ENCODE results near the gene FNIP2. TPM values are rescaled to one million over a fixed set of nuclear protein-coding genes. Genes with fewer than 3 reads are reported as not detected.

FNIP2 gene
- total RNA-seq, 6 experiments from 2014 or later = 14.1 to 22.2 (median 18.2) TPM

- H3K27ac Mint-ChIP-seq = no peak overlapping the region
- peaks cover 12% of the 10 kb centered on the region for H3K36me3 Mint-ChIP-seq (ENCODE audit: low read depth)
- H3K4me1 Mint-ChIP-seq (ENCODE audit: low read depth) = no peaks in the 10 kb centered on the region
- TF ChIP-seq, protein P1, sequence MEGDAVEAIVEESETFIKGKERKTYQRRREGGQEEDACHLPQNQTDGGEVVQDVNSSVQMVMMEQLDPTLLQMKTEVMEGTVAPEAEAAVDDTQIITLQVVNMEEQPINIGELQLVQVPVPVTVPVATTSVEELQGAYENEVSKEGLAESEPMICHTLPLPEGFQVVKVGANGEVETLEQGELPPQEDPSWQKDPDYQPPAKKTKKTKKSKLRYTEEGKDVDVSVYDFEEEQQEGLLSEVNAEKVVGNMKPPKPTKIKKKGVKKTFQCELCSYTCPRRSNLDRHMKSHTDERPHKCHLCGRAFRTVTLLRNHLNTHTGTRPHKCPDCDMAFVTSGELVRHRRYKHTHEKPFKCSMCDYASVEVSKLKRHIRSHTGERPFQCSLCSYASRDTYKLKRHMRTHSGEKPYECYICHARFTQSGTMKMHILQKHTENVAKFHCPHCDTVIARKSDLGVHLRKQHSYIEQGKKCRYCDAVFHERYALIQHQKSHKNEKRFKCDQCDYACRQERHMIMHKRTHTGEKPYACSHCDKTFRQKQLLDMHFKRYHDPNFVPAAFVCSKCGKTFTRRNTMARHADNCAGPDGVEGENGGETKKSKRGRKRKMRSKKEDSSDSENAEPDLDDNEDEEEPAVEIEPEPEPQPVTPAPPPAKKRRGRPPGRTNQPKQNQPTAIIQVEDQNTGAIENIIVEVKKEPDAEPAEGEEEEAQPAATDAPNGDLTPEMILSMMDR (IDR thresholded peaks at IDR 0.05) = no peak
- no peaks in the 10 kb centered on the region for H3K27me3 Mint-ChIP-seq (ENCODE audit: insufficient read depth)
- no peak overlapping the region for H3K4me3 Mint-ChIP-seq
- no peak for DNase-seq
- no peaks in the 10 kb centered on the region for H3K9me3 Mint-ChIP-seq
Observed at GRCh38 chr4:158841540-158841939, 72.7 kb downstream of the FNIP2 start.

- Mint-ChIP-seq H3K36me3 (ENCODE audit: low read depth) (peaks cover 12% of the 10 kb centered on the region), H3K27ac (no peak overlapping the region)
Observed at GRCh38 chr4:158845311-158846041, 76.7 kb downstream of the FNIP2 start.

GRCh38 chr4:158847535-158847934 is 78.7 kb downstream of the FNIP2 start:
- DNase-seq = no peak
- Mint-ChIP-seq H3K9me3 (no peaks in the 10 kb centered on the region), H3K27me3 (ENCODE audit: insufficient read depth) (no peaks in the 10 kb centered on the region; the same call in 1 of the 2 replicates), H3K4me1 (ENCODE audit: low read depth) (peaks cover 9% of the 10 kb centered on the region), H3K27ac (no peak overlapping the region), H3K4me3 (no peak overlapping the region), H3K36me3 (ENCODE audit: low read depth) (peaks cover 12% of the 10 kb centered on the region)
- TF ChIP-seq, protein P1 (IDR thresholded peaks at IDR 0.05) = no peak

More at GRCh38 chr4:158845311-158846041, 76.7 kb downstream of the FNIP2 start:
- Mint-ChIP-seq H3K9me3 (no peaks in the 10 kb centered on the region), H3K27me3 (ENCODE audit: insufficient read depth) (no peaks in the 10 kb centered on the region; the same call in 1 of the 2 replicates), H3K4me3 (no peak overlapping the region), H3K4me1 (ENCODE audit: low read depth) (peaks cover 5% of the 10 kb centered on the region)
- DNase-seq = no peak
- TF ChIP-seq, protein P1 (IDR thresholded peaks at IDR 0.05) = no peak

DNA sequence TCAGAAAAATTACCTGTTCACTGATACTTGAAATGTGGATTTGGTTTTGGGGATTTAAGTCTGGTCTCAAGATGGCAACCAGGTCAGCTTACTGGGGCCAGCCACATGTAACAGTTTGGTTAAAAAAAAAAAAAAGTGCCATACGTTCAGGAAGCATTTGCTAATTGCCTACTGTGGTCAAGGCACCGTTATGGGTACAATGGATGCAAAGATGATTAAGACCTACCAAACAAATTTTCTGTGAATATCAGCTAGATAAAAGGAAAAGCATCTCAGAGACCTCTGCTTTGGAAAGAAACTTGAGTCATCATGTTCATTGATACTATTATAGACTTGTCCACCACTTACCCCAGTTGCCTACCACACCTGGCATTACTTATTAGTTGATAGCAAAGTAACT is 80.9 kb downstream of the FNIP2 start:
- Mint-ChIP-seq H3K9me3 (no peaks in the 10 kb centered on the region), H3K4me1 (ENCODE audit: low read depth) (peaks cover 9% of the 10 kb centered on the region), H3K27me3 (ENCODE audit: insufficient read depth) (no peaks in the 10 kb centered on the region; the same call in 1 of the 2 replicates)

GRCh38 chr4:158850371-158850770 is 81.5 kb downstream of the FNIP2 start:
- Mint-ChIP-seq H3K36me3 (ENCODE audit: low read depth) (no peaks in the 10 kb centered on the region; the same call in 1 of the 2 replicates), H3K27ac (peak overlapping the region; percentile 34; the same call in 1 of the 2 replicates), H3K4me1 (ENCODE audit: low read depth) (peaks cover 9% of the 10 kb centered on the region), H3K27me3 (ENCODE audit: insufficient read depth) (no peaks in the 10 kb centered on the region; the same call in 1 of the 2 replicates), H3K9me3 (no peaks in the 10 kb centered on the region), H3K4me3 (no peak overlapping the region)
- TF ChIP-seq, protein P1 (IDR thresholded peaks at IDR 0.05) = no peak
- DNase-seq = no peak

More for the DNA sequence above, 80.9 kb downstream of the FNIP2 start:
- H3K36me3 Mint-ChIP-seq (ENCODE audit: low read depth) = no peaks in the 10 kb centered on the region; the same call in 1 of the 2 replicates
- H3K27ac Mint-ChIP-seq = no peak overlapping the region
- DNase-seq = no peak
- TF ChIP-seq, protein P1 (IDR thresholded peaks at IDR 0.05) = no peak
- no peak overlapping the region for H3K4me3 Mint-ChIP-seq
